Lower lobe of right lung (tissue), 2 donors: ENCODE results near the gene PGC. TPM values are rescaled to one million over a fixed set of nuclear protein-coding genes. Genes with fewer than 3 reads are reported as not detected.

Source experiments
- ATAC-seq, 2 donors: fragments of 200-7000 bp; cut with Tn5 transposase; one replicate each; pipeline ENCODE4 v1.9.1; 2020 to 2022; ENCODE audit warnings: mild to moderate bottlenecking in 2 of 2, moderate library complexity in 2 of 2
- DNase-seq: peaks from one replicate; pipeline ENCODE4 v3.0.0-alpha.2; 2020
- H3K27ac ChIP-seq: fragments of 200-600 bp; one replicate; pipeline ENCODE4 v1.8.0; 2022
- H3K27me3 ChIP-seq: fragments of 200-600 bp; one replicate; pipeline ENCODE4 v1.8.0; 2022; ENCODE audit warnings: low read depth
- H3K36me3 ChIP-seq: fragments of 200-600 bp; one replicate; pipeline ENCODE4 v1.8.0; 2022; ENCODE audit warnings: mild to moderate bottlenecking
- H3K4me1 ChIP-seq: fragments of 200-600 bp; one replicate; pipeline ENCODE4 v1.8.0; 2022
- H3K4me3 ChIP-seq: fragments of 200-600 bp; one replicate; pipeline ENCODE4 v1.8.0; 2022; ENCODE audit warnings: mild to moderate bottlenecking
- H3K9me3 ChIP-seq: fragments of 200-600 bp; one replicate; pipeline ENCODE4 v1.8.0; 2022
- intact Hi-C: fragments of 100-400 bp; cut with DNase I; formaldehyde crosslinking; loops from one replicate; pipeline ENCODE4 v1.11.0; 2022
- total RNA-seq: library from RNA; stranded (reverse); fragmentation: NEBNext Ultra II Directional; extraction: Animal tissue kit (Norgen Biotek cat#: 25700); gene quantifications from one replicate; pipeline ENCODE4 v1.2.1, GENCODE V29; 2021
- TF ChIP-seq, protein P1 (sequence below): fragments of 200-600 bp; IDR thresholded peaks from one replicate; pipeline ENCODE4 v1.8.0; 2022; ENCODE audit warnings: antibody characterized with exemption, mild to moderate bottlenecking
- donor health status: DM: no; HTN: yes; CAD: no; lungs with severe emphysema.

Gene PGC
- total RNA-seq, 1 donor from 2014 or later, result 947 TPM

DNA sequence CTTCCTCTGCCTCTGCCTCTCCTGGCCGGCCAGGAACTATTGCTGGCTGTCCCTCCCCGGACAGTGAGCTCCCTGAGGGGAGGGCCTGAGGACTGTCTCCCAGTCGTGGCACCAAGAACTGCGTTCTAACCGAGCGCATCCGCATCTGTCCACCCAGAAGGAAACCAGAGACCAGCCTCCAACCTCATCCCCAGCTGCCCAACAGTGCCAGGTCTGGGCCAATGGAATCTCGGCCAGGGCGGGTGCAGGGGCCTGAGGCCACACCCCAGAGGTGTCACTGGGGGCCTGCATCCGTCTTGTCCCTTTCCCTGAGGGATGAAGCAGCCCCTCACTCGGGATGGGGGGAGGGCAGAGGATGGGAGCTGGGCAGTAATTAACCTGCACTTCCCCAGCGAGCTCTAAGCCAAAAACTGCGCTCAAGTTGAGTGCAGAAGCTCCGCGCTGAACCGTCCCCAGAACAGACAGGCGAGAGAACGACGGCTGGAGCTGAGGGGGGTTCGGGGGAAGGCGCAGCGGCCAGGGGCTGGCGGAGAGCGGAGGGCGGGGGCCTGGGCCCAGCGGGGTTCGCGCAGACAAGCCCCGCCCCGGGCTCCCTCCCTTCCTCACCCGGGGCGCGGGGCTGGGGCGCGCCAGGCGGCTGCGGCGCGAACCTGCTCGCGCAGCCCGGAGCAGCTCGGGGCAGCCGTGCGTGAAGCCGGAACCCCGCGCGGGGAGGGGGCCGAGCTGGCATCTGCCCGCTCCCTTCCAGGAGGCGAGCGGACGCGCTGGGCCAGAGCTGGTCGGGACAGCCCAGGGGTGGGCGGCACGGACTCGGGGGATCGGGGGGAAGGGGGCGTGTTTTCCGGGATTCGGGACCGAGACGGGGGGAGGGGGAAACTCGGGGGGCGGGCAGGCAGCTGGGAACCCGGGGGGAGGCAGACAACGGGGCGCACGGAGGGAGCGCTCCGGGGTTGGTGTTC lies 13.2 kb downstream of the PGC start:
- ATAC-seq, result peak; percentile 72 to 80
- Histone ChIP-seq H3K27ac (peak overlapping the region; percentile 97), H3K4me1 (peaks cover 47% of the 10 kb centered on the region), H3K4me3 (peak overlapping the region; percentile 88), H3K36me3 (no peaks in the 10 kb centered on the region), H3K9me3 (no peaks in the 10 kb centered on the region), H3K27me3 (no peaks in the 10 kb centered on the region)
- intact Hi-C loops, result no loop called here
- TF ChIP-seq, protein P1, sequence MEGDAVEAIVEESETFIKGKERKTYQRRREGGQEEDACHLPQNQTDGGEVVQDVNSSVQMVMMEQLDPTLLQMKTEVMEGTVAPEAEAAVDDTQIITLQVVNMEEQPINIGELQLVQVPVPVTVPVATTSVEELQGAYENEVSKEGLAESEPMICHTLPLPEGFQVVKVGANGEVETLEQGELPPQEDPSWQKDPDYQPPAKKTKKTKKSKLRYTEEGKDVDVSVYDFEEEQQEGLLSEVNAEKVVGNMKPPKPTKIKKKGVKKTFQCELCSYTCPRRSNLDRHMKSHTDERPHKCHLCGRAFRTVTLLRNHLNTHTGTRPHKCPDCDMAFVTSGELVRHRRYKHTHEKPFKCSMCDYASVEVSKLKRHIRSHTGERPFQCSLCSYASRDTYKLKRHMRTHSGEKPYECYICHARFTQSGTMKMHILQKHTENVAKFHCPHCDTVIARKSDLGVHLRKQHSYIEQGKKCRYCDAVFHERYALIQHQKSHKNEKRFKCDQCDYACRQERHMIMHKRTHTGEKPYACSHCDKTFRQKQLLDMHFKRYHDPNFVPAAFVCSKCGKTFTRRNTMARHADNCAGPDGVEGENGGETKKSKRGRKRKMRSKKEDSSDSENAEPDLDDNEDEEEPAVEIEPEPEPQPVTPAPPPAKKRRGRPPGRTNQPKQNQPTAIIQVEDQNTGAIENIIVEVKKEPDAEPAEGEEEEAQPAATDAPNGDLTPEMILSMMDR, result no peak
- peak; percentile 86 for DNase-seq

DNA sequence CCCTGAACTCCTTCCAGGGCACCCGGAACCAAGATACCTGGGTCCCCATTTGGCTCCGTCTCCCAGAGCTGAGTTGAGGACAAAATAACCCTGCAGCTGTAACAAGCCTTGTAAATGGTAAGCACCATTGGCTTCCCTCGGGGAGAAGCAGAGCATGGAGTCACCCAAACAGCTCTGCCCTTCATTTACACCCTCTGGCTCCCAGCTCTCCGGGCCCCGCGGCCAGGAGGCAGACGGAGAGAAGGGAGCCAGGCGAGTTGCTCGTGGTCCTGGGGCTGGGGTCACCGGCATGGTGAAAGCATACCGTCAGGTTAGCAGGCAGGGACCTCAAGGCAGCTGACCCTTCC lies 13.9 kb downstream of the PGC start:
- no peaks in the 10 kb centered on the region for H3K36me3 ChIP-seq
- DNase-seq (no peak), ATAC-seq (no peak)
- peak overlapping the region; percentile 88 for H3K4me3 ChIP-seq
- TF ChIP-seq, protein P1, result no peak
- no peaks in the 10 kb centered on the region for H3K9me3 ChIP-seq
- intact Hi-C loops, result no loop called here
- peaks cover 51% of the 10 kb centered on the region for H3K4me1 ChIP-seq
- no peaks in the 10 kb centered on the region for H3K27me3 ChIP-seq
- H3K27ac ChIP-seq, result peak overlapping the region; percentile 97

DNA sequence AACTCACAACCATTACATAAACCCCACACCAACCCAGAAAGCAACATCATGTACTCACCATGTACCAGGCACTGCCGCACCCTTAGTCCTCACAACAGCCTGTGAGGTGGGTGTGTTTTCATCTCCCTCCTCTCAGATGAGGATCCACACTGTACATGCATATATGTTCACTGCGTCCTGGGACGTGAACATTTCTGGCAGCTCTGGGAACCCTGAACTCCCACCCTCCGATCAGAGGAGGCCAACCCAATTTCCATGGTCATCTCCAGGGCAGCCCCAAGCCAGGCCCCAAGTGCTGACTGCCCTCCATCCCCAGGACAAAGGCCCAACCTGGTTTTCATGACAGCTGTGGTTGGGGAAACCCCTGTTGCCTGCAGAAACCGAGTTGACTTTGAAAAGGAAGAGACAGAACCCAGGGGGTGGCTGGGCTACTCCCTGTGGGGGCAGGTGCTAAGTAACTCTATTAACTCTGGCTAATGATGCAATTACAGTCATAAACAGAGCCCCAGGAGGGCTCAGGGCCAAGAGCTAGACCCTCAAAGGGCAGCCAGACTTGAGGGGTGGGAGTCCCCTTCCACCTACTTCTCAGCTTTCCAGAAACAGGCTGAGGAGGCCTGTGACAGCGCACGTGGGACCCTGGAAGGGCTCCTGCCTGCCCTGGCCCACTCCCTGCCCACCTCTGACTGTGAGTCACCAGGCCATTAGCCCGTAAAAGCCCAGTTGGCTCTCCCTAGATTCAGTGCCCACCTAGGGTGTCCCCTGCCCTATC lies 14.4 kb downstream of the PGC start:
- TF ChIP-seq, protein P1, result no peak
- H3K9me3 ChIP-seq, result no peaks in the 10 kb centered on the region
- H3K27me3 ChIP-seq, result no peaks in the 10 kb centered on the region
- peak overlapping the region; percentile 97 for H3K27ac ChIP-seq
- H3K36me3 ChIP-seq, result no peaks in the 10 kb centered on the region
- H3K4me3 ChIP-seq, result peak overlapping the region; percentile 88
- DNase-seq, result peak; percentile 42
- peaks cover 51% of the 10 kb centered on the region for H3K4me1 ChIP-seq
- no peak for ATAC-seq
- intact Hi-C loops, result no loop called here

DNA sequence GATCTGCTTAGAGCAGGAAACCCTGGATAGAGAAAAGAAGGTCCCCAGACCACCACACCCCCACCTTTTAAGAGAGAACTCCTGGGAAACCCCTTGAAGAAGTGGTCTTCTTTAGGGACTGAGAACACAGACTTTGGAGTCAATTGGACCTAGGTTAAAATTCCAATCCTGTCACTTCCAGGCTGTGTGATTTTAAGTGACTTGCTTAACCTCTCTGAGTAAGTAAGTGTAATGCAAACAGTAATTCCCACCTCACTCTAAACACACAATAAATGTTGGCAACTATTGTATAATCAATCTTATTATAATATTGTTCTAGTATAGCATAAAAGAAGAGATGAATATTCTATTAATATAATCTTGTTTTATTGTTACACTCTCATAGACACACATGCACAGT lies 15.0 kb downstream of the PGC start:
- Histone ChIP-seq H3K27me3 (no peaks in the 10 kb centered on the region), H3K36me3 (no peaks in the 10 kb centered on the region), H3K27ac (no peak overlapping the region), H3K9me3 (no peaks in the 10 kb centered on the region), H3K4me3 (no peak overlapping the region), H3K4me1 (peaks cover 51% of the 10 kb centered on the region)
- DNase-seq, result no peak
- TF ChIP-seq, protein P1, result no peak
- ATAC-seq, result no peak
- intact Hi-C loops, result no loop called here

DNA sequence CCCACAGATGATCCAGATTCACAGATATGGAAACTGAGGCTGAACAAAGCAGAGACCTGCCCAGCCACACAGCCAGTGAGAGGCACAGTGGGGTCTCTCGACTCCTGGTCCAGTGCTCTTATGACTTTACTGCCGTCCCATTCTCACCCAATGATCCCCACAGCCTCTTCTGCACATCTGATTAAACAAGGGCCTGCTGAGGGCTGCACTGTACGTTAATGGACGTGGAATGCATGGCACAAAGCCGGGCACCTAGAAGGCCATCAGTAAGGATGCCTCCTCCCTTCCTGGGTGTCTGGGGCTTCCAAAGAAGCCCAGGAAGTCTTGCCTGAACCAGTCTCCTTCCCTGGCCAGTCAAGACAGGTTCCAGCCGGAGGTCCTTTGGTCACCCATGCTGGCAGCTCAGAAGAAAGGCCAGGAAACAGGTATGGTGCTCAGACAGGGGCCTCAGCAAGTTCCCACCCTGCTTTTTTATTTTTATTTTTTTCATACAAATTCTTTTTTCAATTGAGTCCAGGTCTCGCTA lies 15.6 kb downstream of the PGC start:
- peaks cover 51% of the 10 kb centered on the region for H3K4me1 ChIP-seq
- H3K36me3 ChIP-seq, result no peaks in the 10 kb centered on the region
- no peaks in the 10 kb centered on the region for H3K9me3 ChIP-seq
- no peak for ATAC-seq
- H3K27ac ChIP-seq, result no peak overlapping the region
- intact Hi-C loops, result no loop called here
- peak; percentile 20 for DNase-seq
- no peaks in the 10 kb centered on the region for H3K27me3 ChIP-seq
- TF ChIP-seq, protein P1, result no peak
- H3K4me3 ChIP-seq, result no peak overlapping the region
